Stimulated activated CD4-positive, alpha-beta T cell treated with anti-CD3 and anti-CD28 coated beads, Interleukin-4, amount 100 ng/mL, for 24 hours (primary cell): ENCODE results near the gene ZNHIT6.
"Not testable (repeated sequence)": the region's sequence is repeated elsewhere in the genome, so short reads cannot be mapped to it uniquely, and the experiment has no call there.

ENCODE experiments used
- DNase-seq: peaks from one replicate; pipeline ENCODE4 v3.0.0-alpha.2; 2020

ZNHIT6 gene, protein sequence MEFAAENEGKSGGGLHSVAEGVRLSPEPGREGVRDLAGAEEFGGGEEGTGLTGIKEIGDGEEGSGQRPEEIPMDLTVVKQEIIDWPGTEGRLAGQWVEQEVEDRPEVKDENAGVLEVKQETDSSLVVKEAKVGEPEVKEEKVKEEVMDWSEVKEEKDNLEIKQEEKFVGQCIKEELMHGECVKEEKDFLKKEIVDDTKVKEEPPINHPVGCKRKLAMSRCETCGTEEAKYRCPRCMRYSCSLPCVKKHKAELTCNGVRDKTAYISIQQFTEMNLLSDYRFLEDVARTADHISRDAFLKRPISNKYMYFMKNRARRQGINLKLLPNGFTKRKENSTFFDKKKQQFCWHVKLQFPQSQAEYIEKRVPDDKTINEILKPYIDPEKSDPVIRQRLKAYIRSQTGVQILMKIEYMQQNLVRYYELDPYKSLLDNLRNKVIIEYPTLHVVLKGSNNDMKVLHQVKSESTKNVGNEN

GRCh38 chr1:85707990-85708828, at the start of gene ZNHIT6:
TSS of gene ZNHIT6 (minus strand) at chr1:85708433. CDS start at chr1:85708284, 149 bp downstream.
- DNase-seq: peak; percentile 90

DNA sequence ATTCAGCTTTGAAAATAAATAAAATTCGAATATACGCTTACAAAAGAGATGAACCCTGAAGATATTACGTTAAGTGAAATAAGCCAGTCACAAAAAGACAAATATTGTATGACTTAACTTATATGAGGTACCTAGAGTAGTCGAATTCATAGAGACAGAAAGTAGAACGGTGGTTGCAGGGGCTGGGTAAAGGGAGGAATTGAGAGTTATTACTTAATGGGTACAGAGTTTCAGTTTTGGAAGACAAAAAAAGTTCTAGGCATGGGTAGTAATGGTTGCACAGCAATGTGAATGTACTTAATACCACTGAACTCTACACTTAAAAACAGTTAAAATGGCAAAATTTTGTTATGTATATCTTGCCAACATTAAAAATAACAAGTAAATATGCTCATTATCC, 48.6 kb upstream of the ZNHIT6 start:
- DNase-seq: no peak

DNA sequence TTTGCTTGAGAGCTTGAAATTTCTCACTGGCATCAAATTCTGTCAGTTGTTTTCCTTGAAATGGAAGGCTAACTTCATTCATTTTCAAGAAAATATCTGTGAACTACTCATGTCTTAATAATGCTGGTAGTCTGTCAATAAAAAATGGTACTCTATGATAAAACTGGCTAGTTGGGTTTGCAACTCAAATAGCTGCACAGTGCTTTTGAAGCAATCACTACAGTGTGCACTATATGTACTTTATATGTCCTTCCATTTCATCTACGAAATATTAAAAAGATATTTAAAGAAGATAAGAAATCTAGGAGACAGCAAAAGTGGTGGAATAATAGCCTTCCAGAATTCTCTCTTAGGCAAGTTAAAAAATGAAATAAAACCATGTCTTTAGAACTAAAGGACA, 39.9 kb upstream of the ZNHIT6 start:
- no peak for DNase-seq

DNA sequence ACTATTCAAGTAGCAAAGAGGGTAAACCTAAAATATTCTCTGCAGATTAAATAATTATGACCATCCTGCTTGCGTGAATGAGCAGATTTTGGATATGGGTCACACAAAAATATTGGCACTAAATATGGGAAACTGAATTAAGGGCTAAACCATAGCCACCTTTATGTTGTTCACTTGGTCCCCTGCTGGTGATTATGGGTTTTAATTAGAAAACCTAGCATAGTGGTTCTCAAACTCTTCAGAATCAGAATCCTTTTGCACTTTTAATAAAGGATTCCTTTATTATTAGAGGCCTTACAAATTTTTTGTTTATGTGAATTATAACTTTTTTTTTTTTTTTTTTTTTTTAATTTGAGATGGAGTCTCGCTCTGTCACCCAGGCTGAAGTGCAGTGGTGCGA, 38.5 kb upstream of the ZNHIT6 start:
- DNase-seq: no peak

- no peak for DNase-seq
Measured at GRCh38 chr1:85743814-85744213, 35.6 kb upstream of the ZNHIT6 start.

DNA sequence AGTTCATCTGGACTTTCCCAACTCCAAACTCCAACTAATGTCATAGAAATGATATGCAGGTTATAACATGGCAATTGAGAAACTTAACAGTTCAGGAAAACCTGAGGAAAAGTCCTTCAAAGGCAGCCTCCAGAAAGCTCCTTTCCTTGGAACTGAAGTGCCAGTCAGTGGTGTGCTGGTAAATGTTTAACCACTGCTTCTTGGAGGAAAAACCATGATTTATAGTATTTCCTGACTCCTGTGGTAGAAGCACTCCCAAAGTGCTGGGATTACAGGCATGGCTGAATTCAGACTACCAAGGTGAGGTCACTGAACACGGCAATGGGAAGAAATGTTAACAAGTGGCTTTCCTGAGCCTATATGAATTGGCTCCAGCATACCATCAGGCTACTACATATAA, 26.7 kb upstream of the ZNHIT6 start:
- no peak for DNase-seq

DNA sequence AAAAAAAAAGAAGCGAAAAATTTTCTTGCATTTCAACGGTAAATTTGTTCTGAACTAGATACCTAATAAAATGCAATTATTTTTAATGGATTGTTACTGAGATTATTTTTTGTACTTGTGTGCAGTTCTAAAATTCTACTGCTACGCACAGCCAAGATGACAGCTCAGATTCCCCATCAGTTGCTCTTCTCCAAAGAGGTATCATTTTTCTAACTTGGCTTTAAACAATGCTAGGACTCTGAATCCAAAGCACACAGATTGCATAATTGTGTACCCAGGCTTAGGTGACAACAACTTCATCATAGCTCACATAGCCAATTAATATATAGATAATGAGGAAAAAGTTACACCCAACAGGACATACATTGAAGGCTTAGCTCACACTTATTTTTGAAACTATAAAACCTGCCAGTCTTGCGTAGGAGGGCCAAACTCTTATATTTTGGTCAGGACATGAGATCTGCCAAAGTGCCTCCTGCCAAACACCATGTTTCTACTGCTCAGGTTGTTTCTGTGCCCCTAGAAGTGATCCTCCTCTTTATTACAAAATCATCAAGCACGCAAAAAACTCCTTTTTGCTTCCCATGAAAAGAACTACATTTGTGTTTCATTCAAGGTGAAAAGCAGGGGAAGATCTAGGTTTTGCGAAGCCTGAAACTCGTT, 10.6 kb upstream of the ZNHIT6 start:
- DNase-seq: no peak

DNA sequence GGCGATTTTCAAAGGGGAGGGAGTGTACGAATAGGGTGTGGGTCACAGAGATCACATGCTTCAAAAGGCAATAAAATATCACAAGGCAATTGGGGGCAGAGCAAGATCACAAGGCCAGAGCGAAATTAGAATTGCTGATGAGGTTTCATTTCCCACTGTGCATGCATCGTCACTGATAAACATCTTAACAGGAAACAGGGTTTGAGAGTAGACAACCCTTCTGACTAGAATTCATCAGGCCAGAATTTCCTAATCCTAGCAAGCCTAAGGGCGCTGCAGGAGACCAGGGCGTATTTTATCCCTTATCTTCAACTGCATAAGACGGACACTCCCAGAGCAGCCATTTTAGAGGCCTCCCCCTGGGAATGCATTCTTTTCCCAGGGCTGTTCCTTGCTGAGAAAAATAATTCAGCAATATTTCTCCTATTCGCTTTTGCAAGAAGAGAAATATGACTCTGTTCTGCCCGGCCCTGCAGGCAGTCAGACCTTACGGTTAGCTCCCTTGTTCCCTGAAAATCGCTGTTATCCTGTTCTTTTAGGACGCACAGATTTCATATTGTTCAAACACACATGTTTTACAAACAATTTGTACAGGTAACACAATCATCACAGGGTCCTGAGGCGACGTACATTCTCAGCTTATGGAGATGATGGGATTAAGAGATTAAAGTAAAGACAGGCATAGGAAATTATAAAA, 6.3 kb upstream of the ZNHIT6 start:
- DNase-seq: not testable (repeated sequence)

DNA sequence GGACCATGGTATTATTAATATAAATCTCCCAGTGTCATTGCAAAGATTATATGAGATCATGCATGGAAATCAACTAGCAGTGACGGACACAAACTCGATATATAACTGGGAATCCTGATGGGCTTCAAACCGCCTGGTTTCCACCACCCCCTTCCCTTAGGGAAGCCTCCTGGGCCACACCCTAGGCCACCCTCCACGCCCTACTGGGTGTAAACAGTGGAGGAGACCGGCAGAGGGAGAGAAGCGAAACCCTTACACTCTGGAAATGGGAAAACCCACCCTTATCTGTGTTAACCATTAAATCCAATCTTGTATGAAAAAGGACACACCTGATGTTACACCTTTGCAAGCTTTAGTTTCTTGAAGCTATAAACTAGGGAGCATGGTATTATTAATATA, 595 bp upstream of the ZNHIT6 start:
- no peak for DNase-seq

DNA sequence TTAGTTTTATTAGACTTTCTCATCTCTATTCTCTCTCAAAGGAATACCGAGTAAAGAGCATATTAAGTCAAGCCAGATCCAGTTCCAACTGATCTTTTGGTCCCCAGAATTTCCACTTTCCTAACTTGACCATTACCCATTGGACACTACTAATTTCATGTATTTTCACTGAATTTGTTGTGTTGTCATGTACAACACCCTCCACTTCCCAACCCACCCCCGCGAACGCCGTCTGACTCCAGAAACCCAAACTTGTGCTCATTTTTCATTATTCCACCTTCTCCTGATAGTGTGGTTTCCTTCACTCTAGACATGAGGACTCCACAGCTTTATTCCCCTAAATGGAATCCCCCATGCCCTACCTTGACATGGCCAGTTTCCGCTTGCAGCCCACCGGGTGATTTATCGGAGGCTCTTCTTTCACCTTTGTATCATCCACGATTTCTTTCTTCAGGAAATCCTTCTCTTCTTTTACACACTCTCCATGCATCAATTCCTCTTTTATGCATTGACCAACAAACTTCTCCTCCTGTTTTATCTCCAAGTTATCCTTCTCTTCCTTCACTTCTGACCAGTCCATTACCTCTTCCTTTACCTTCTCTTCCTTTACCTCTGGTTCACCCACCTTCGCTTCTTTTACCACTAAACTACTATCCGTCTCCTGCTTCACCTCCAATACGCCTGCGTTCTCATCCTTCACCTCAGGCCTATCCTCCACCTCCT, 805 bp downstream of the ZNHIT6 start:
- DNase-seq: no peak

DNA sequence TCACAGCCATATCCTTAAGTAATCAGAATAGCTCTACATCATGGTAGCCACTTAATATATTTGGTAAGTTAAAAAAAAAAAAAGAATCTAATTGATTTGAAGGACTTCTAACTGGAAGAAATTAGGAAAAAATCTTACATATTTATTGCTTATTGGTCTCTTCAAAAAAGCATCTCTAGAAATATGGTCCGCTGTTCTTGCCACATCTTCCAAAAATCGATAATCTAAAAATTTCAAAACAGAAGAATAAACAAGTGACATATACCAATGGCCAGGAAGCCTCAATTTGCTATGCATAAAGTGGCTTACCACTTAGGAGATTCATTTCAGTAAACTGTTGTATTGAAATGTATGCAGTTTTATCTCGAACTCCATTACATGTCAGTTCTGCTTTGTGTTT, 2.3 kb downstream of the ZNHIT6 start:
- DNase-seq: no peak

- no peak for DNase-seq
Measured at GRCh38 chr1:85700422-85700821, 7.8 kb downstream of the ZNHIT6 start.

GRCh38 chr1:85697895-85698294, 10.3 kb downstream of the ZNHIT6 start:
- no peak for DNase-seq

DNA sequence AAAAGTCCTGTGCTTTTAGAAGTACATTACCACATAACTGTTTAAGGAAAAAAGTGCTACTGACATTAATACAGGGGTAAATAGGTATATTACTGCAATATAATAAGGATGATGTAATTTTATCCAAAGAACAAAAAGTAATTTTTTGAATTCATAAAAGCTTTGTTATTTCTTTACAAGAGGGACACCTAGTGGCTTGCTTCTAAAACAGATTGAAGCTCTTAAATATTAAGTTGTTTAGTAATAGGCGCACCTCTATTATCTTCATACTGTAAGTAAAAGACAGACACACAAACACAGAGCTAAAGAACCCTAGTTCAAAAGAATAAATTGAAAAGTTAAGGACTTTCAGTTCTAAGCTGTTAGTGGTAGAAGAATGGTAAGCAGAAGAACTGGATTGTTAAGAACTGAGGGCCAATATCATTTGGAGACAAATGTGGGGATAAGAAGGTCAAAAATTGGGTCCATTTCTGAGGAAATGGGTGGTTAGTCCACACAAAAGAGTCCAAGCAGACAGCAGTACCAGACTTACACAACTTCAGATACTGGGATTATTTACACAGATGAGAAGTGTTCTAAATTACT, 15.4 kb downstream of the ZNHIT6 start:
- DNase-seq: no peak

- DNase-seq: no peak
Measured at GRCh38 chr1:85689775-85690404, 18.3 kb downstream of the ZNHIT6 start.

DNA sequence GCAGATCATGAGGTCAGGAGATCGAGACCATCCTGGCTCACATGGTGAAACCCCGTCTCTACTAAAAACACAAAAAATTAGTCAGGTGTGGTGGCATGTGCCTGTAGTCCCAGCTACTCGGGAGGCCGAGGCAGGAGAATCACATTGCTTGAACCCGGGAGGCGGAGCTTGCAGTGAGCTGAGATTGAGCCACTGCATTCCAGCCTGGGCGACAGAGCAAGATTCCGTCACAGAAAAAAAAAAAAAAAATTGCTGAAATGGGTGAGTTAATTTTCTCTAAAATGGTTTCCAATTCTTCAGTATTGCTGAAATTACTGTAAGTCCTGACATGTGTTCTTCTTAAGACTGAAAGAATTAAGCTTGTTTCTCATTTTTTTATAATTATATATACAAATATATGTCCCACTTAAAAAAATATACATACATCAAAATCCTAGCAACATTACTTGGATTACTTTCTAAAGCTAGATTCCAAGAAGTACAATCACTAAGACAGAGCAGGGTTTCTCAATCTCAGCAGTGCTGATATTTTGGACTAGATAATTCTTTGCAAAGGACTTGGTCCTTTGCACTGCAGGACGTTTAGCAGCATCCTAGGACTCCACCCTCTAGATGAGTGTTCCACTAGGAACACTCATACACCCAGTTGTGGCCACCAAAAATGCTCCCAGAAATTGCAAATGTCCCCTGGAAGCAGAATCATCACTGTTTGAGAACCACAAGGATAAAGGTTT, 24.8 kb downstream of the ZNHIT6 start:
- no peak for DNase-seq

GRCh38 chr1:85681087-85681486, 27.1 kb downstream of the ZNHIT6 start:
- DNase-seq: no peak

GRCh38 chr1:85678193-85678592, 30.0 kb downstream of the ZNHIT6 start:
- DNase-seq: no peak

DNA sequence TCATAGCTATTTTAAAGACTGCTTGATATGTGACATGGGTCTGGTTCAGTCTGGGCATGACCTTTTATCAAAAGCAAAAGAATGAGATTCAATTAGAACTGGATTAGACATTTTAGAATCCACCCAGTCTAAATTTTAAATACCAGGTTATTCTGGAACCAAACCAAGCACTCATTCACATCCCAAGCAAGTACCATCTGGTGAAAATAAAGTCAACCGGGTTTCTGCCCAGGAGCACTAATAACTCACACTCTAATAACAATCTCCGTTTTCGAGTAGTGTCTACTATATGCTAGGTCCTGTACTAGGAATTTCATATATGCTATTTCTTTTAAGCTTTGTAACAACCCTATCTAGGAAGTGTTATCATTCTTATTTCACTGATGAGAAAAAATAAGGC, 30.6 kb downstream of the ZNHIT6 start:
- no peak for DNase-seq

DNA sequence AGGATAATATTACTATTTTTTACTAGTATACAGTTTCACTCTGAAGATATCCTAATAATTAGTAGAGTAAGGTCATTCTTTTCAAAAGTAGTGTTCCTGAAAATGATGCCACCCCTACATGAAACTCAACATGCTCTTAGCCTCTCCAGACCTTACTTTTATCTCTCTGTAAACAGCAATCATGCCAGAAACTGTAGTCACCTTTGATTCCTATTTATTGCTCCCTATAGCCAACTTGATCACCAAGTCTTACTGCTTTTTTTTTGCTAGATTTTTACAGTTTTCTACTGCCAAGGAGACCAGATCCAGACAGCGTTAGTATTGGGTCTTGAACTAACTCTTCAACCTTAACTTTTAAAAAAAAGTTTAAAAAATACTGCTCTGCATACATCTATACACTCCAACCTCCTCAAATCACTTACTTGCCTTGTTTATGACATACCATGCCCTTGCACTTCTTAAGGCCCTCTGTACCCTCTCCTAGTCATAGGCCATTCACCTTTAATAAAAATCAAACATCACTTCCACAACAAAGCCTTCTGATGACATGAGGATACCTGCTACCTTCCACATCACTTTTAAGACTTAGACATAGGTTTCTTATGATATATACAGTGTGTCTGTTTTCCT, 36.1 kb downstream of the ZNHIT6 start:
- no peak for DNase-seq
